ENCODE results near the gene ATP5F1D.

The ATP5F1D gene

GRCh38 chr19:1233115-1233667, 8.4 kb upstream of the ATP5F1D start:
- Mint-ChIP-seq H3K27me3 (peaks cover 1% of the 10 kb centered on the region in 2 donors), H3K4me1 (ENCODE audit: low read depth in 2 of 2) (peaks cover under 1 to 3% of the 10 kb centered on the region in 2 donors), H3K4me3 (no peak overlapping the region), H3K9me3 (no peaks in the 10 kb centered on the region), H3K27ac (no peak overlapping the region), H3K36me3 (ENCODE audit: insufficient read depth) (peaks cover under 1% of the 10 kb centered on the region)
- ATAC-seq (replicated peaks): no peak
- DNase-seq: no peak

GRCh38 chr19:1234051-1234954, 7.2 kb upstream of the ATP5F1D start:
- DNase-seq (no peak), ATAC-seq (replicated peaks) (no peak)
- Mint-ChIP-seq H3K27me3 (peaks cover 10 to 11% of the 10 kb centered on the region in 2 donors), H3K4me1 (ENCODE audit: low read depth in 2 of 2) (peaks cover 8 to 11% of the 10 kb centered on the region in 2 donors), H3K36me3 (ENCODE audit: insufficient read depth) (peaks cover 6% of the 10 kb centered on the region), H3K4me3 (no peak overlapping the region), H3K9me3 (no peaks in the 10 kb centered on the region), H3K27ac (no peak overlapping the region)

- ATAC-seq (replicated peaks): no peak
- peaks cover 10 to 11% of the 10 kb centered on the region in 2 donors for H3K27me3 Mint-ChIP-seq
Measured at GRCh38 chr19:1234955-1235380, 6.6 kb upstream of the ATP5F1D start.

GRCh38 chr19:1235625-1236538, 5.7 kb upstream of the ATP5F1D start:
- Mint-ChIP-seq H3K4me1 (ENCODE audit: low read depth in 2 of 2) (peaks cover 8 to 13% of the 10 kb centered on the region in 2 donors), H3K27me3 (peaks cover 10 to 11% of the 10 kb centered on the region in 2 donors), H3K9me3 (no peaks in the 10 kb centered on the region), H3K36me3 (ENCODE audit: insufficient read depth) (peaks cover 13% of the 10 kb centered on the region), H3K4me3 (peak overlapping the region; percentile 57 to 60), H3K27ac (no peak overlapping the region)
- no peak for DNase-seq
- no peak for ATAC-seq (replicated peaks)

More at GRCh38 chr19:1234955-1235380, 6.6 kb upstream of the ATP5F1D start:
- Mint-ChIP-seq H3K27ac (no peak overlapping the region), H3K9me3 (no peaks in the 10 kb centered on the region), H3K4me1 (ENCODE audit: low read depth in 2 of 2) (peaks cover 8 to 13% of the 10 kb centered on the region in 2 donors), H3K36me3 (ENCODE audit: insufficient read depth) (peaks cover 6% of the 10 kb centered on the region), H3K4me3 (no peak overlapping the region)
- no peak for DNase-seq

- Mint-ChIP-seq H3K27me3 (peaks cover 10 to 11% of the 10 kb centered on the region in 2 donors), H3K4me3 (peak overlapping the region; percentile 57 to 60), H3K4me1 (ENCODE audit: low read depth in 2 of 2) (peaks cover 12 to 18% of the 10 kb centered on the region in 2 donors), H3K36me3 (ENCODE audit: insufficient read depth) (peaks cover 20% of the 10 kb centered on the region), H3K9me3 (no peaks in the 10 kb centered on the region), H3K27ac (no peak overlapping the region)
- ATAC-seq (replicated peaks) (no peak), DNase-seq (no peak)
Measured at GRCh38 chr19:1236576-1236975, 5.0 kb upstream of the ATP5F1D start.

GRCh38 chr19:1237027-1237659, 4.4 kb upstream of the ATP5F1D start:
- Mint-ChIP-seq H3K9me3 (no peaks in the 10 kb centered on the region), H3K4me1 (ENCODE audit: low read depth in 2 of 2) (peaks cover 14 to 18% of the 10 kb centered on the region in 2 donors), H3K27me3 (peaks cover 10 to 11% of the 10 kb centered on the region in 2 donors), H3K36me3 (ENCODE audit: insufficient read depth) (peaks cover 20% of the 10 kb centered on the region), H3K27ac (no peak overlapping the region), H3K4me3 (peak overlapping the region; percentile 57 to 59)
- ATAC-seq (replicated peaks): no peak
- no peak for DNase-seq

GRCh38 chr19:1237754-1238368, 3.7 kb upstream of the ATP5F1D start, which contains the start of gene CBARP:
CBARP (minus strand) TSS chr19:1238005; CDS start chr19:1236100, 1,905 bp downstream.
- ATAC-seq (replicated peaks) (peak; percentile 1), DNase-seq (no peak)
- peaks cover 23% of the 10 kb centered on the region for H3K36me3 Mint-ChIP-seq (ENCODE audit: insufficient read depth)
- no peaks in the 10 kb centered on the region for H3K9me3 Mint-ChIP-seq
- peak within 1 kb of the TSS; percentile 85 to 89 for H3K4me3 Mint-ChIP-seq
- peak within 1 kb of the TSS; percentile 77 to 81 for H3K27ac Mint-ChIP-seq
- H3K4me1 Mint-ChIP-seq (ENCODE audit: low read depth in 2 of 2): peaks cover 18 to 23% of the 10 kb centered on the region in 2 donors
- peaks cover 10 to 11% of the 10 kb centered on the region in 2 donors for H3K27me3 Mint-ChIP-seq

GRCh38 chr19:1238369-1239303, 2.9 kb upstream of the ATP5F1D start:
- H3K27me3 Mint-ChIP-seq: peaks cover 10 to 11% of the 10 kb centered on the region in 2 donors
- no peak for ATAC-seq (replicated peaks)
- H3K9me3 Mint-ChIP-seq: no peaks in the 10 kb centered on the region
- DNase-seq: no peak
- H3K27ac Mint-ChIP-seq: peak overlapping the region; percentile 77 to 81
- H3K4me3 Mint-ChIP-seq: peak overlapping the region; percentile 85 to 89
- peaks cover 18 to 24% of the 10 kb centered on the region in 2 donors for H3K4me1 Mint-ChIP-seq (ENCODE audit: low read depth in 2 of 2)
- peaks cover 23% of the 10 kb centered on the region for H3K36me3 Mint-ChIP-seq (ENCODE audit: insufficient read depth)

GRCh38 chr19:1239420-1239795, 2.1 kb upstream of the ATP5F1D start:
- Mint-ChIP-seq H3K27ac (peak overlapping the region; percentile 77 to 81), H3K4me1 (ENCODE audit: low read depth in 2 of 2) (peaks cover 18 to 24% of the 10 kb centered on the region in 2 donors), H3K4me3 (peak overlapping the region; percentile 85 to 89), H3K27me3 (peaks cover 10 to 11% of the 10 kb centered on the region in 2 donors), H3K9me3 (no peaks in the 10 kb centered on the region), H3K36me3 (ENCODE audit: insufficient read depth) (peaks cover 23% of the 10 kb centered on the region)
- ATAC-seq (replicated peaks) (no peak), DNase-seq (no peak)

GRCh38 chr19:1239796-1240737, 1.5 kb upstream of the ATP5F1D start:
- H3K4me1 Mint-ChIP-seq (ENCODE audit: low read depth in 2 of 2): peaks cover 21 to 29% of the 10 kb centered on the region in 2 donors
- peak; percentile 63 for ATAC-seq (replicated peaks)
- DNase-seq: peak; percentile 91 to 96 (median 92)
- H3K36me3 Mint-ChIP-seq (ENCODE audit: insufficient read depth): peaks cover 28% of the 10 kb centered on the region
- peaks cover 10 to 11% of the 10 kb centered on the region in 2 donors for H3K27me3 Mint-ChIP-seq
- H3K4me3 Mint-ChIP-seq: peak overlapping the region; percentile 85 to 89
- H3K27ac Mint-ChIP-seq: peak overlapping the region; percentile 77 to 81
- no peaks in the 10 kb centered on the region for H3K9me3 Mint-ChIP-seq

GRCh38 chr19:1240925-1241324, 626 bp upstream of the ATP5F1D start:
- H3K27me3 Mint-ChIP-seq: peaks cover 10 to 11% of the 10 kb centered on the region in 2 donors
- H3K4me3 Mint-ChIP-seq: peak overlapping the region; percentile 81 to 85
- no peaks in the 10 kb centered on the region for H3K9me3 Mint-ChIP-seq
- H3K27ac Mint-ChIP-seq: peak overlapping the region; percentile 71 to 92
- DNase-seq (no peak), ATAC-seq (replicated peaks) (no peak)
- H3K36me3 Mint-ChIP-seq (ENCODE audit: insufficient read depth): peaks cover 28% of the 10 kb centered on the region
- H3K4me1 Mint-ChIP-seq (ENCODE audit: low read depth in 2 of 2): peaks cover 21 to 29% of the 10 kb centered on the region in 2 donors
